Kidney epithelial cell (primary cell): ENCODE measurements around the gene CAMTA1. TPM values are rescaled to one million over a fixed set of nuclear protein-coding genes. Genes with fewer than 3 reads are reported as not detected.

ENCODE experiments used
- DNase-seq: peaks from one replicate; pipeline ENCODE4 v3.0.0-alpha.2; 2010; ENCODE audit warnings: low read depth
- H3K27me3 ChIP-seq: 2 replicates; pipeline ENCODE4 v1.6.0; 2011; ENCODE audit warnings: low read length; ENCODE audit not compliant: control insufficient read depth, insufficient read depth
- H3K36me3 ChIP-seq: 2 replicates; pipeline ENCODE4 v1.5.1; 2011; ENCODE audit warnings: low read length; ENCODE audit not compliant: control insufficient read depth, insufficient read depth
- H3K4me3 ChIP-seq: 2 replicates; pipeline ENCODE4 v1.5.1; 2011; ENCODE audit warnings: low read depth, mild to moderate bottlenecking, control low read depth, low read length
- total RNA-seq: library from RNA; depleted of rRNA; stranded (reverse); fragments of >200 nt; gene quantifications from 2 replicates; pipeline ENCODE4 v1.2.3, GENCODE V29; 2015
- TF ChIP-seq, protein P1 (sequence below): IDR thresholded peaks from 2 replicates; pipeline ENCODE4 v1.5.1; 2011; ENCODE audit warnings: mild to moderate bottlenecking, moderate library complexity, low read length, control low read depth, inconsistent platforms; ENCODE audit not compliant: insufficient read depth, poor library complexity, severe bottlenecking

The CAMTA1 gene
- total RNA-seq, 1 donor from 2014 or later, result 76.5 TPM

GRCh38 chr1:7535934-7536878 lies 751.0 kb downstream of the CAMTA1 start:
- Histone ChIP-seq H3K4me3 (no peak overlapping the region), H3K36me3 (no peaks in the 10 kb centered on the region), H3K27me3 (peaks cover 3% of the 10 kb centered on the region)
- TF ChIP-seq, protein P1, sequence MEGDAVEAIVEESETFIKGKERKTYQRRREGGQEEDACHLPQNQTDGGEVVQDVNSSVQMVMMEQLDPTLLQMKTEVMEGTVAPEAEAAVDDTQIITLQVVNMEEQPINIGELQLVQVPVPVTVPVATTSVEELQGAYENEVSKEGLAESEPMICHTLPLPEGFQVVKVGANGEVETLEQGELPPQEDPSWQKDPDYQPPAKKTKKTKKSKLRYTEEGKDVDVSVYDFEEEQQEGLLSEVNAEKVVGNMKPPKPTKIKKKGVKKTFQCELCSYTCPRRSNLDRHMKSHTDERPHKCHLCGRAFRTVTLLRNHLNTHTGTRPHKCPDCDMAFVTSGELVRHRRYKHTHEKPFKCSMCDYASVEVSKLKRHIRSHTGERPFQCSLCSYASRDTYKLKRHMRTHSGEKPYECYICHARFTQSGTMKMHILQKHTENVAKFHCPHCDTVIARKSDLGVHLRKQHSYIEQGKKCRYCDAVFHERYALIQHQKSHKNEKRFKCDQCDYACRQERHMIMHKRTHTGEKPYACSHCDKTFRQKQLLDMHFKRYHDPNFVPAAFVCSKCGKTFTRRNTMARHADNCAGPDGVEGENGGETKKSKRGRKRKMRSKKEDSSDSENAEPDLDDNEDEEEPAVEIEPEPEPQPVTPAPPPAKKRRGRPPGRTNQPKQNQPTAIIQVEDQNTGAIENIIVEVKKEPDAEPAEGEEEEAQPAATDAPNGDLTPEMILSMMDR, result no peak
- no peak for DNase-seq

DNA sequence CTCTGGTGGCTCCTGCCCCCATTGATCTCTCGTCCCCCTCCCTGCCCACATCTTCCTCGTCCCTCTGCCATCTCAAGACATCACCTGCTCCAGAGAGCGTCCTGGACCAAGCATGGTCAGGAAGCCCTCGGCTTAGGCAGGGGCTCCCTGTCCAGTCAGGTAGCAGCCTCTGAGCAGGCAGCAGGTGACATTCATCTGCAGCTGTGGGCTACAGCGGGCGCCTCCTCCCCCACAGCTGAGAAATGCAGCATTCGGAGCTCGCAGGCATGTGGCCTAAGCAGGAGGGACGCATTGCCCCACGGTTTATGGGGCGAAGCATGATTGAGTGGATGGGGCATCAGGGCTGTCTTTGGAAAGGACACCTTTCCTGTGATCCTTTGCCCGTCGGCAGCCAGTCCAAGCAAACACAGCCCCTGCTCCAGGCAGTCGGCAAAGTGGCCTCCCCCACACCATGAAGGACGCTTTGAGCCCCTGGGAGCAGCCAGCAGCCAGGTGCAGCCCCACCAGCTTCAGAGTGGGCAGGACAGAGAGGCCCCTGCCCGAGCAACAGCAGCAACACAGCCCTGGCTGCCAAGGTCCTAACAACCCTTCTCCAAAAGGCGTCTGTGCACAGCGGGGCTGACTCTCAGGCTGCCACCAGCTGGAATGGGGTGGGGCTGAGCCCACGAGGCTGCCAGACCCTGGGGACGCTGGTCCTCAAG lies 751.8 kb downstream of the CAMTA1 start:
- H3K36me3 ChIP-seq, result no peaks in the 10 kb centered on the region
- TF ChIP-seq, protein P1, result no peak

DNA sequence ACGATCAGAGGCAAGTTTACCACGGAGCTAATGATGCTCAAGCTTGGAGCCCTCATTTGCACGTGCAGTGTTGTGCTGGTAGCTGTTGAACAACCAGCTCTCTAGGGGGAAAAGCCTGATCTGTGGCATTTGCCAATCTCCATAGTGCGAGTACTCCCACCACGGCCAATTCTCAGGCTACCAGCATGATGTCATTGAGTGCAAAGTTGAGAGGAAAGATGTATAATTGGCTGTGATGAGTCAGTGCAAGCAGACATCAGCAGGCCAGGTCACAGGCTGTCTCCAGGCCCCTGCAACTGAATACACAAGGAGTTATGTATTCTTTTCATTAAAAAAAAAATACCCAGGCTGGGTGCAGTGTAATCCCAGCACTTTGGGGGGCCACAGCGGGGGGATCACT lies 752.8 kb downstream of the CAMTA1 start:
- H3K4me3 ChIP-seq, result no peak overlapping the region
- no peak for DNase-seq
- TF ChIP-seq, protein P1, result no peak
- peaks cover 3% of the 10 kb centered on the region for H3K27me3 ChIP-seq
- H3K36me3 ChIP-seq, result no peaks in the 10 kb centered on the region

More for the DNA sequence above, 751.8 kb downstream of the CAMTA1 start:
- H3K4me3 ChIP-seq, result no peak overlapping the region
- DNase-seq, result no peak
- peaks cover 3% of the 10 kb centered on the region for H3K27me3 ChIP-seq

DNA sequence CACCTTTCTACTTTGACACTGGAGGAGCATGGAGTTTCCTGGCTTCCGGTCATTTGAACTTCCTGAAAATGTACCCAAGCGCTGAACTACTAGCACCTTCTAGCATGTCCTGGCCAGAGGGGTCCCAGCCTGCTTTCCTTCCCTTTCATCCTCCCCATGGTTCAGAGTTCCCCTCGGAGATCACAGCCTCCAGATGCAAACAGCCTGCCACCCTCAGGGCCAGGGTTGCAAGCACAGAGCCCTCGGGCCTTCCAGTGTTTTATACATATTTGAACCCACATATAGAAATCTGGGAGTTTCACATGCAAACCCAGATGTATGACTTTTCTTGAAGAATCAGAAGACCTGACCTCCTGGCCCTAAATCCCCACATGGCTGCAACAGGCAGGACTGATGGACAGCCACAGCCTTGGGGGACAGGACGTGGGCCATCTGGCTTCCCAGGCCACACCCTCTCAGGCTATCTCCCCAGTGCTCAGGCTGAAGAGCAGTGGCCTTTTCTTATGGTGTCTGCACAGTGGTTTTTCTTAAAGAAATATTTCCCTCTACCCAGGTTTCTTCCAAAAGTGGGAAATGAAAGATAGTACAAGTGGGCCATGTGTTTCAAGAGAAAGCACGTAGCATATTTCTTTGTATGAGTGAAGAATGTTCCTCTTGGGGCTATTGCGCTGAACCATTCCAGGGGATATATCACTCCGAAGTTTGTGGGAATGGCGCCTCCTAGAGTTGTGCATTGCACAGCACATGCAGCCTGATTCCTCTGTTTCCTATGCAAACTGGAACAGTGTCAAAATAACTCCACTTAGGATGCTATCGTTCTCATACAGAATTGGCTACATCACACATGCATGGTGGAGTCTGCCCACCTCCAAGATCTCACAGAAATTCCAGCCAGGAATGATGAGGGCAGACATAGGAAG lies 753.9 kb downstream of the CAMTA1 start:
- Histone ChIP-seq H3K4me3 (no peak overlapping the region), H3K27me3 (peaks cover 3% of the 10 kb centered on the region), H3K36me3 (no peaks in the 10 kb centered on the region)
- TF ChIP-seq, protein P1, result no peak
- no peak for DNase-seq

GRCh38 chr1:7539769-7540175 lies 754.5 kb downstream of the CAMTA1 start:
- no peak for DNase-seq
- H3K27me3 ChIP-seq, result no peaks in the 10 kb centered on the region
- no peaks in the 10 kb centered on the region for H3K36me3 ChIP-seq
- no peak overlapping the region for H3K4me3 ChIP-seq
- TF ChIP-seq, protein P1, result peak; percentile 60
